Stimulated activated CD4-positive, alpha-beta T cell treated with anti-CD3 and anti-CD28 coated beads, Interleukin-1b, Interleukin-23, amount 100 ng/mL, for 1 hour (primary cell): ENCODE measurements around the gene MIOX.
"Not testable (repeated sequence)": the region's sequence is repeated elsewhere in the genome, so short reads cannot be mapped to it uniquely, and the experiment has no call there.

Experiments used
- DNase-seq, 2 donors: peaks; one replicate each; pipeline ENCODE4 v3.0.0-alpha.2; 2020; ENCODE audit warnings: low read depth in 2 of 2

Gene MIOX

DNA sequence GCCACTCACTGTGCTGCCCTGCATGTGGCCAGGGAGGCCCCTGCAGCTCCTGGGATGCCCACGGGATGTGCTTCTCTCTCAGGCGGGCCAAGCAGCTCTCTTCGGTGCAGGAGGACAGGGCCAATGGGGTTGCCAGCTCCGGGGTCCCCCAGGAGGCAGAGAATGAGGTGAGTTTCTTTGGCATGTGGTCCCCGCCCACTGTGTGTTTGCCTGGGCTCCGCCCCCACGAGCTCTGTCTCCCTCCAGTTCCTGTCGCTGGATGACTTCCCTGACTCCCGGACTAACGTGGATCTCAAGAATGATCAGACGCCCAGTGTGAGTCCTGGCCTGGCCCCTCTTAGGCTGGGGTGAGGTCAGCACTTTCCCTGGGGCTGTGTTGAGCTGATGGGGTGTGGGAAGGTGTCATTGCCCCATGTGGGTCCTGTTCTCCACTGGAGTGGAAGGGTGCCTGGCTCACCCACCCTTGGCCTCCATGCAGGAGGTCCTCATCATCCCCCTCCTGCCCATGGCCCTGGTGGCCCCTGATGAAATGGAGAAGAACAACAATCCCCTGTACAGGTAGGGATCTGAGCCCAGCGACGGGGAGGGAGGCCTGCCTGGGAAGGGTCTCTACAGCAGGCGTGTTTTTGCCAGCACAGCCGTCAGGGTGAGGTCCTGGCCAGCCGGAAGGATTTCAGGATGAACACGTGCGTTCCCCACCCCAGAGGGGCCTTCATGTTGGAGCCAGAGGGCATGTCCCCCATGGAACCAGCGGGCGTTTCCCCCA is 31.0 kb downstream of the MIOX start:
- no peak for DNase-seq

DNA sequence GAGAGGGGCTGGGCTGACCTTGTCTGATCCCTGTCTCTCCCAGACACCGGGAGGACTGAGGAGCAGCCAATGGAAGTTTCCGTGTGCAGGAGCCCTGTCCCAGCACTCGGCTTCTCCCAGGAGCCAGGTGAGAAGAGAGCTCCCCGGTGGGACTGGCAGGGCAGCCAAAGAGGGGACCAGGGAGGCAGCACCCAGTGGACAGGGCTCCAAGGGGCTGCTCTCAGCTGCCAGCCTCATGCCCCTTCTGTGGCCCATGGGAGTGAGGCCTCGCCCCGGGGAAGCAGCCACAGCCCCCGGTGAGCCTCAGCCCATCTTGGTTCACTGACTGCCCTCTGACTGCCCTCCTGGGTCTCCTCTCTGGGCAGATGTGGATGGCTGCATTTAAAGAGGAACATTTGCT is 31.9 kb downstream of the MIOX start:
- DNase-seq, result no peak

DNA sequence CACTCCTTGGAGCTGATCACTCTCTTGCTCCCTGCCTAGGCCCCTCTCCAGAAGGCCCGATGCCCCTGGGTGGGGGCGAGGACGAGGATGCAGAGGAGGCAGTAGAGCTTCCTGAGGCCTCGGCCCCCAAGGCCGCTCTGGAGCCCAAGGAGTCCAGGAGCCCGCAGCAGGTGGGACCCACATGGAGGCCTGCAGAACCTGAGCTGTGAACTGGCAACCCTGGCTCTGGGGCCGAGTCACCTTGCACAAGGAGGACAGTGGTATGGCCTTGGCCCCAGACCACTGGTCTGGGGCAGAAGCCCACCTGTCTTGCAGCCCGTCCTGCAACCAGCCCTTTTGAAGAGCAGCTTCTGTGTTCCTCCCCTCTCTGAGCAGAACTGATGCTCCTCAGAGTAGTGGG is 32.5 kb downstream of the MIOX start:
- no peak for DNase-seq

DNA sequence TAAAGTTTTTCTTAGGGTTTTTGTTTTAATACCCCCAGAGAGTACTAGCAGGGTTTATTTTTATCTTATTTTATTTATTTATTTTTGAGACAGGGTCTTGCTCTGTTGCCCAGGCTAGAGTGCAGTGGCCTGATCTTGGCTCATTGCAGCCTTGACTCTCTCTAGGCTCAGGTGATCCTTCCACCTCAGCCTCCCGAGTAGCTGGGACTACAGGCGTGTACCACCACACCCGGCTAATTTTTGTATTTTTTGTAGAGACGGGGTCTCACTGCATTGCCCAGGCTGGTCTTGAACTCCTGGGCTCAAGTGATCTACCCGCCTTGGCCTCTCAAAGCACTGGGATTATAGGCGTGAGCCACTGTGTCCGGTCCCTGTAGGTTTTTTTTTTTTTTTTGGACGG is 33.5 kb downstream of the MIOX start:
- not testable (repeated sequence) for DNase-seq

DNA sequence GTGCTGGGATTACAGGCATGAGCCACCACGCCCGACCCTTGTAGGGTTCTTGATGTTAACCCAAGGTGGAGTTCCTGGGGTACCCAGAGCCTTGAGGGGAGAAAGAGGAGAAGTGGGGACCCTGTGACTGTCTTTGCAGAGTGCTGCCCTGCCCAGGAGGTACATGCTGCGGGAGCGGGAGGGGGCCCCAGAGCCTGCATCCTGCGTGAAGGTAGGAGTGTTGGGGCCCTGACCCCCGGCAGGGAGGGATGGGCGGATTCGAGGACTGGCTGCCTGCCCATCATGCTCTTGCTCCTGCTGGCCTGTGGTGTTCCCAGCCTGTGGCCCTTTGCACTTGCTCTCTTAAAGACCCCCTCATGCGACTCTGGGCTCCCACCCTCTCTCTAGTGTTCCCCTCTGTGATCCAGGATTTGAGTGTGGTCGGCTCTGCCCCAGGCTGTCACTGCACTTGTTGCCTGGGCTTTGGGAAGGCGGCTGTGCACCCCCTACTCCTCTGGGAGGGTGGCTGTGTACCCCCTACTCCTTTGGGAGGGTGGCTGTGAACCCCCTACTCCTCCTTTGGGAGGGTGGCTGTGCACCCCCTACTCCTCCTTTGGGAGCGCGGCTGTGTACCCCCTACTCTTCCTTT is 34.3 kb downstream of the MIOX start:
- no peak for DNase-seq

DNA sequence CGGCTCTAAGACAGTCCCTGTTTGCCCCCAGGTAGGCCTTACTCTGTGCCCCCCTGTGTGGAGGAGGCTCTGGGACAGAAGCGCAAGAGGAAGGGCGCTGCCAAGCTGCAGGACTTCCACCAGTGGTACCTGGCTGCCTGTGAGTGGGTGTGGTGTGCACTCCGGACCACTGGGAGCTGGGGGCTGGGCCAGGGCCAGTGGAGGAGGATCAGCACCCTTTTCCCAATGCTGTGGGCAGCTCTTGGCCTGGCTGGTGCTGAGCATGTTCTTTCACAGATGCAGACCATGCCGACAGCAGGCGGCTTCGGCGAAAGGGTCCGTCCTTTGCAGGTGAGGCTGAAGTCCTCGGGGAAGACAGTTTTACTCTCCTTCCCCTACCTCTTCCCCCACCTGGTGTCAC is 35.1 kb downstream of the MIOX start:
- DNase-seq, result no peak

DNA sequence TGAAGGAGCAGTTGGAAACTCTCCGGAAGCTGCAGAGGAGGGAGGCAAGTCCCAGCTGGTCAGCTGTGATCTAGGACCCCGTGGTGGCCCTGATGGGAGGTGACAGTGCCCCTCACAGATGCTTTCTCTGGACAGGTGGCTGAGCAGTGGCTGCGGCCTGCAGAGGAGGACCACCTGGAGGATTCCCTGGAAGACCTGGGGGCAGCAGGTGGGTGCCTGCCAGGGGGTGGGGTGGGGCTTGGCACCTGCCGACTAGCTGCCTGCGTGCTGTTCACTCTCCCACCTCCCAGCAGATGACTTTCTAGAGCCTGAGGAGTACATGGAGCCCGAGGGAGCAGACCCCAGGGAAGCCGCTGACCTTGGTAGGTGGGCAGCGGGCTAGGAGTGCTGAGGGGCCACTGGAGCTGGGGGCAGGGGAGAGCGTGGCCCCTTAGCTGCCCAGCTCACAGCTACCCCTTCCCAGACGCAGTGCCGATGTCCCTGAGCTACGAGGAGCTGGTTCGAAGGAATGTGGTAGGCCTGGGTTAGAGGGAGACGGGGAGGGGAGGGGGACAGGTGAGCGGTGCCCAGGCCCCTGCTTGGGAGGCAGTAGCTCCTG is 35.6 kb downstream of the MIOX start:
- no peak for DNase-seq

DNA sequence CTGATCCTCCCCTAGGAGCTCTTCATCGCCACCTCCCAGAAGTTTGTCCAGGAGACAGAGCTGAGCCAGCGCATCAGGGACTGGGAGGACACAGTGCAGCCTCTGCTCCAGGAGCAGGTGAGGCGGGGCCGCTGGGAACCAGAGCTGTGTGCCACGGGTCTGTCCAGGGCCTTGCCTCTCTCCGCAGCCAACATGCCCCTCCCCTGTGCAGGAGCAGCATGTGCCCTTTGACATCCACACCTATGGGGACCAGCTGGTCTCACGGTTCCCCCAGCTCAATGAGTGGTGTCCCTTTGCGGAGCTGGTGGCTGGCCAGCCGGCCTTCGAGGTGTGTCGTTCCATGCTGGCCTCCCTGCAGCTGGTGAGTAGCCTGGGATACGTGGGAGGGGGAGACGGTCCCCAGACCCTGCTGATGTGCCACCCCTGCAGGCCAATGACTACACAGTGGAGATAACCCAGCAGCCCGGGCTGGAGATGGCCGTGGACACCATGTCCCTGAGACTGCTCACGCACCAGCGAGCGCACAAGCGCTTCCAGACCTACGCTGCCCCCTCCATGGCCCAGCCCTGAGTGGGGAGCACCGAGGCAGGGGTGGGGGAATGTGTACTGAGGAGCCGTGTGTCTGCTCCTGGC is 36.3 kb downstream of the MIOX start:
- no peak for DNase-seq

DNA sequence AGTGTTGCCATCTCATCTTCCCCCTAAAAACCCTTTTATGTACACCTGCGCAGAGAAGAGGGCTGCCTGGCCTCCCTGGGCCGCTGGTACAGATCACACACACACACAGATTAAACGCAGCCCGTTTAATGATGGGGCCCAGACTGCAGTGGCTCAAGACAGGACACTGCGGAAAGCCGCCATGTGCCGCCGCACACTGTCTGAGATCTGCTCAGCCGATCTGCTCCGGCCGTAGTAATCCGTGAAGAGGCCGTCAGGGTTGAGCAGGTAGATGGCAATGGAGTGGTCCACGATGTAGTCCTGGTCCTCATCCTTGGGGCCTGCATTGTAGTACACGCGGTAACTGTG is 36.8 kb downstream of the MIOX start:
- DNase-seq, result no peak

DNA sequence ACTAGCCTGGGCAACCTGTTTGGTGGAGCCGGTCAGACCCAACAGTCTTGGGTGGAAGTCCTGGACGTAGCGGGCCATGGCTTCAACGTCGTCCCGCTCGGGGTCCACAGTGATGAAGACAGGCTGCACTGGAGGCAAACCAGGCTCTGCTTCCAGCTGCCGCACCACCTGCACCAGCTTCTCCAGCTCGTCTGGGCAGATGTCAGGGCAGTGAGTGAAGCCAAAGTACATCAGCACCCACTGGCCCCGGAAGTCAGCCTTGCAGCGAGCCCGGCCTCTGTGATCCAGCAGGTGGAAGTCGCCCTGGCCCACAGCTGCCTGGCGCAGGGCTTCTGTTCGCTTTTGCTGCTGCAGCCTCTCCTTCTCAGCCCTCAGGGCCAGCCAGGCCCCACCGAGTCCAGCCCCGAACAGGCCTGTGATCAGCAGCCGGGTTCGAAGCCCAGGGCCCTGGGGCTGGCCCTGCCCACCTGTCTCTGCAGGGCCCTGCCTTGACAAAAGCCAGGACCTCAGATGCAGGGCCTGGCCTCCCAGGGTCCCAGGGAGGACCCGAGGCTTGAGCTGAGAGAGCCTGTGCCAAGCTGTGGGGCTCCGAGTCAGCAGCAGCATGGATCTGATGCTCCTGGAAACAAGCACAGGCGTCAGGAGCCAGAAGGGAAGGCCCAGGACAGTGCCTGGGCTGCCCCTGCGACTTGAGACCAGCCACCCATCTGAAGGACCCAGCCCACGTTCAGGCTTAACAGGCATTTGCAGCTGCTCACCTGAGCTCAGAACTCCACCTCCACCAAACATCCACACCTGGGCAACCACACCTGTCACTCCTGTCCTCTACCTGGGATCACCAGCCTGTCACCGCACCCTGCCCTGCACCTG is 37.4 kb downstream of the MIOX start:
- DNase-seq, result no peak

DNA sequence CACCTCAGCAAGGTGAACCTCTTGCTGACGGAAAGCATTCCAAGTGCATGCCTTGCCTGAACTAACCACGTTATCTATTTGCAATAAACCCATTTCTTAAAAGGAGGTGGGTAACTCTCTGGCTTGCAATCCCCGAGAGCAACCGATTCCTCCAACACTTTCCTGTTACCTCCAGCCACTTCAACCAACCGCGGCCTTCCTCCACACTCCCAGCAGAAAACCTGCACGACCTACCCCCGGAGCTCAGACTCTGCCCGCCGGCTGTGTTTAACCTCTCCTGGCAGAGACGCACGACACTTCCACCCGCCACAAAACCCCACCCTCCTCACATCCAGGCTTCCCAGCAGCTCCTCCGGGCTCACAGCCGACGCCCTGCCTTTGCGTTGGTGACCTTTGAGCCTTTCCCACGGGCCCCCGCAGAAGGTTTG is 38.0 kb downstream of the MIOX start:
- no peak for DNase-seq

DNA sequence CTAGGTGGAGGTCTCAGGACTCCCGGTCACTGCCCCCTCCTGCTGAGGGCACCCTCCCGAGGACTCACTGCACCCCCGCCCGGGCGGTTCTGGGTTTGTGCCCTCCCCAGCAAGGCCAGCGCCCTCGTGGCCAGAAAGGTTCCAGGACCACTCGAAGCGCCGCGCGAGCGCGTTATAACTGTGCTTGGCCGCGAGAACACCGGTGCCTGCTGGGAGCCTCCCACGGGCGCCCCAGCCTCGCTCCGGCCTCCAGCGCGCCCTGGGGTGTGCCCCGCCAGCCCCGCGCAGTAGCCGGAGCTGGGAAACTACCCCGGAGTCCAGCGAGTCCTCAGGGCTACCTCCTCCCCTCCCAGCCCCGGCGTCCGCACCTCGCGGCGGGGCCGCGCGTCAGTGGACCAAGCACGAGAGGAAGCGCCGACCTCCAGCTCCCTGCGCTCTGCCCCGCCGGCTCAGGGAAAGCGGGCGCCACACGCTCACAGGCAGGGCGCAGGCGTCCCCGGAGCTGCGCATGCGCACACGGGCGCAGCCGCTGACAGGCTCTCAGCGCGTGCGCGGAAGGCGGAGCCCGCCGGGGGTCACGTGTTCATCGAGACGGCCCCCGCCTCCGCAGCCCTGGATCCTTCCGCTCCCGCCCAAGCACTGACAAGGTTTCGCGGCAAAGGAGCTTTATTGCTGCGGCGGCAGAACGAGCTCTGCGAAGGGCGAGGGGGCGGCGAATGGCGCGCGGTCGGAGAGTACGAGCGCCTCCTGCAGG is 38.6 kb downstream of the MIOX start, which contains the start of gene SCO2:
Gene SCO2, minus strand, starts transcription at position 495 of the 754 bp plus-strand sequence. CDS start 1,187 bp downstream, outside the sequence.
- peak; percentile 95 to 98 for DNase-seq

DNA sequence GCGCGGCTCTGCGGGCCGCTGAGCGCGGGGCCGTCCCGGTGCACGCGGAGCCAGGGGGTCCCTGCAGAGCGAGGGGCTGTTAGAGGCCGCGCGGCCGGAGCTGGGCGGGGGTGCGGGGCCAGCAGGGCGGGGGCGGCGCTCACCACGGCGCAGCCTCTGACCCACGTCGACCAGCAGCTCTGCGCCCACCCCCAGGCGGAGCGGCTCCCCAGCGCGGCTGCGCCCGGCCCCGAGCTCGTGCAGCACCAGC is 39.1 kb downstream of the MIOX start:
- DNase-seq, result no peak

DNA sequence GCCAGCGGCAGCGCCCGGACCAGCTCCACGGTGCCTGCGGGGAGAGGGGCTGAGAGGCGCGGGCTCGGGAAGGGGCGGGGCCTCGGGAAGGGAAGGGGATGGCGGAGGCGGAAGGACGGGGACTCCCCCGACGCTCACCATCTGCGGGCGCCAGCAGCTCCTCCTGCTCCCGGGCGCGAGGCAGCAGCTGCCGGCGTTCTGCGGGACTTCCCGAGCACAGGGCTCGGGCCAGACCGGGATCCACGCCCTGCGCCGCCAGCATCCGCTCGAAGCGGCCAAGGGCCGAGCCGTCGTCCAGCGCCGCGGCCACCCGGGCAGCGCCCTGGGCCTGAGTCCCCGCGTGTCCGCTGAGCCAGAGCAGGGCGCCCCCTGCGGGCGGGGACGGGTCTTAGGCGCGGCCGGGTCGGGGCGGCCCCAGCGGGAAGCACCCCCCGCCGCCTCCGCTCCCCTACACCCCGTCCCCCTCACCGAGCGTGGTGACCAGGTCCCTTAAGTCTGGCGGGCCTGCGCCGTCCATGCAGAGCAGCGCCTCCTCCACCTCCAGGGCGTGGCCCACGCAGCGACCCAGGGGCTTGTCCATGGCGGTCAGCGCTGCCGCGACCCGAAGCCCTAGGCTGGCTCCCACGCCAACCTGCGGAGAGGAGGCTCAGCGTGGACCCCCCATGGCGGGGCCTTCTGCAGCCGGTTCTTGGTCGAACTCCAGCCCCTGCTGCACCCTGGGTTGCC is 39.6 kb downstream of the MIOX start:
- DNase-seq, result peak; percentile 64 to 75

DNA sequence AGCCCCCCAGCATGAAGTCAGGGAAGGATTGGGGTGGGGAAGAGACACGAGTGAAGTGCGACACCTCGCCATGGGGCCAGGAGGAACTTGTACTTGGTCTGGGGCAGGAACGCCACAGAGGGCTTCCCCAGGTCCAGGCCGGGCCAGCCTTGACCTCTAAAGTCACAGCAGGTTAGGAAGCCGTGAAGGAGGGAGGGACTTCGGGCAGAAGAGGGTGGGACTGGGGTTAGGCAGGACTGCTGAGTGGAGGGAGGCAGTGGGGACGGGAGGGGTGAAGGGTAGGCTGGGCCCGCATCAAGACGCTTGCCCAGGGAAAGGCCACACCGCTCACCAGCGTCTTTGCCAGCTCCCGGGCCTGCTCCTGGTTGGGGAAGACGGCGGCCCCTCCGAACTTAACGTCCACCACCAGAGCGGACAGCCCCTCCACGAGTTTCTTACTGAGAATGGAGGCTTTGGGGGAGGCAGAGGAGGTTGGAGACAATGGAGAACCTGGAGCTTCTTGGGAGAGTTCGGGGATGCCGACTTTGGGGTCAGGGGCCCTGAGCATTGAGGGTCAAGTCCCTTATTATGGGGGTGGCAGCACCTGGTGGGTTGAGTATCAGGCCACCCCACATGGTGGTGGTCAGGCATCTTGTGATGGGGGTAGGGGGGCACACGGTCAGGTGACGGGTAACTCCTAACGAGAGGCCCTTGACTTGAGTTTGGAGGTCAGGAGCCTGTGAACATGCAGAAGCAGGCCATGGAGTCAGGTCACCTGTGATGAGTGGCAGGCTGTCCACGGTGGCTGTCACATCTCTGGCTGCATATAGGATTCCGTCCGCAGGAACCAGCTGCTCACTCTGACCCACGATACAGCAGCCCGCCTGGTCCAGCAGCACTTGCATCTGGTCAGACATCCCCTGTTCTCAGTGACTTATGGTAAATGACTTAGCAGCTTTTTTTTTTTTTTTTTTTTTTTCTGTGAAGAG is 40.5 kb downstream of the MIOX start:
- DNase-seq, result no peak

DNA sequence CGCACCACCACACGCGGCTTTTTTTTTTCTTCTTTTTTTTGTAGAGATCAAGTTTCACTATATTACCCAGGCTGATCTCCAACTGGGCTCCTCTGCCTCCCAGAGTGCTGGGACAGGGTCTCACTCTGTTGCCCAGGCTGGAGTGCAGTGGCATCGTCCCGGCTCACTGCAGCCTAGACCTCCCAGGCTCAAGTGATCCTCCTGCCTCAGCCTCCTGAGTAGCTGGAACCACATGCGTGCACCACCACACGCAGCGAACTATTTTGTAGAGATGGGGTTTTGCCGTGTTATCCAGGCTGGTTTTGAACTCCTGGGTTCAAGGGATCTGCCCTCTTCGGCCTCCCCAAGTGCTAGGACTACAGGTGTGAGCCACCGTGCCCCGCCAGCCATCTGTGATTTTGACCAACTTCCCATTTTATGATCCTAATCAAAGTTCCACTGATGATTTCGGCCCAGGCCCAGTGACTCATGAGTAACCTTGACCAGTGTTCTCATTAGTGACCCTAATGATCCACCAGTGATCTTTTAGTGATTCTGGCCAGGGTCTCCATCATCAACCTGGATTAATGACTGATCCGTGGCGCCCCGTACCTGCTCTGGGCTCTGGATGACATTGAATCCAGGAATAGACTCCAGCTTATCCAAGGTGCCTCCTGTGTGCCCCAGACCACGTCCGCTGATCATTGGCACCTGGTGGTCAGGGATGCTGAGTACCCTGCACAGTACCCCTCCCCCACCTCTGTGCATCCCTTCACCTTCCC is 41.4 kb downstream of the MIOX start:
- DNase-seq, result no peak

DNA sequence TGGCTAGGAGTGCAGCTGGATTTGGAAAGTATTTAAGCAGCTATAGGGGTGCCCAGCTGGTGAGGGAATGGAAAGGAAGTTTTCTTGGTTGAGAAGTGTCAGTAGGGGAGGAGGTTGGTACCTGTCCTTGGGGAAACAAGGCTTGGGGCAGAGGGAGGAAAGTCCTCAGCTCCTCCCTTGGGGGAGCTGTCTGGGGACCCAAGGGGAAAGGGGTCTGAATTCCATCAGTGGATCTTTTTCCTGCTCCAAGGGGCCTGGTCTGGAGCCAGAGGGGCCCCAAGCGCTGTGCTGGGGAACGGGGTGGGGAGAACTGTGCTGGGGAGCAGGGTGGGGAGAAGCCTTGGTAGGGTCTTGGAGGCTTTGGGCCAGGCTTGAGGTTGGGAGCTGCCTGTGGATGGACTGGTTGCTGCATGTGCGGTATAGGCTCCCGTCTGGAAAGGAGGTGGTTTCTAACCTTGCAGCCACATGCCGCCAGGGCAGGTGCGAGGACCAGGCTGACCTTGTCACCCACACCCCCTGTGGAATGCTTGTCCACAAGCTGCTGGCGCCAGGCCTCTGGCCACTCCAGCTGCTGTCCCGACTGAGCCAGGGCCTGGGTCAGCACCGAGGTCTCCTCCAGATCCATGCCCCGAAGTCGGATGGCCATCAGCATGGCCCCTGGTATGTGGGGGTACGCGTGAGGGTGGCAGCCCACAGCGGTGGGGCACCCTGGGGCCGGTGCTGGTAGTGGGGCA is 42.2 kb downstream of the MIOX start:
- DNase-seq, result no peak

DNA sequence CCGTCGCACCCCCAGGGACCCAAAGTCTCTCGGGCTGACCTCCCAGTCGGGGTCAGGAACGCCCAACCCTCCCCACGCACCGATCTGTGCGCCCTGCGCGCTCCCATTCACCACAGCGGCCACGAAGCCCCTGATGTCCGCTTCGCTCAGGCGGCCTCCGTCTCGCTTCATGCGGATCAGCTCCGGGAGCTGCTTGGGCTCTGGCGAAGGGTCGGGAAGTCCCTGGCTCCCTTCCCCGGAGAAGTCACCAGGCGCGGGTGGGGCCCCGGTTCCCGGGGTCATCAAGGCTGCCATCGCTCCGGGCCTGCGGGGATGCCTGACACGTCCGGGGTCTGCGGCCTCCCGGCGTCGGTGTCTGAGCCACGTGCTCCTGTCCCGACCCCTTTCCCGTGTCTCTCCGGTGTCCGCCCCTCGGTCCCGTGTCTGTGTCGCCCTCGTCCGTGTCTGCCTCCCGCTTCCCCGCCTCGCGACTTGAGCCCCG is 42.8 kb downstream of the MIOX start:
- no peak for DNase-seq
